GM10248 (cell line): Measurements from ENCODE around the gene CFAP53.
A peak's percentile ranks its signal among the peaks of the same experiment; 100 is the strongest.

Source experiments
- CTCF ChIA-PET: fragments of 300-600 bp; sonication (Branson Sonifier 250); formaldehyde crosslinking; extraction: SDS; loops from one replicate; lab custom pipeline; 2021; ENCODE audit warnings: antibody characterized with exemption; lab: Yijun Ruan, JAX
- POLR2A ChIA-PET: fragments of 350-650 bp; sonication (Branson Sonifier 250); formaldehyde crosslinking; extraction: SDS; loops from one replicate; lab custom pipeline; 2020; ENCODE audit warnings: antibody characterized with exemption; lab: Yijun Ruan, JAX
- DNase-seq: peaks from one replicate; pipeline ENCODE4 v3.0.0; 2012; ENCODE audit errors: extremely low spot score
- TF ChIP-seq, protein P1 (sequence below): IDR thresholded peaks from 2 replicates; pipeline ENCODE4 v1.5.1; 2012; ENCODE audit warnings: mild to moderate bottlenecking, low read depth; ENCODE audit errors: extremely low read depth, missing control alignments, control extremely low read depth

The CFAP53 gene

DNA sequence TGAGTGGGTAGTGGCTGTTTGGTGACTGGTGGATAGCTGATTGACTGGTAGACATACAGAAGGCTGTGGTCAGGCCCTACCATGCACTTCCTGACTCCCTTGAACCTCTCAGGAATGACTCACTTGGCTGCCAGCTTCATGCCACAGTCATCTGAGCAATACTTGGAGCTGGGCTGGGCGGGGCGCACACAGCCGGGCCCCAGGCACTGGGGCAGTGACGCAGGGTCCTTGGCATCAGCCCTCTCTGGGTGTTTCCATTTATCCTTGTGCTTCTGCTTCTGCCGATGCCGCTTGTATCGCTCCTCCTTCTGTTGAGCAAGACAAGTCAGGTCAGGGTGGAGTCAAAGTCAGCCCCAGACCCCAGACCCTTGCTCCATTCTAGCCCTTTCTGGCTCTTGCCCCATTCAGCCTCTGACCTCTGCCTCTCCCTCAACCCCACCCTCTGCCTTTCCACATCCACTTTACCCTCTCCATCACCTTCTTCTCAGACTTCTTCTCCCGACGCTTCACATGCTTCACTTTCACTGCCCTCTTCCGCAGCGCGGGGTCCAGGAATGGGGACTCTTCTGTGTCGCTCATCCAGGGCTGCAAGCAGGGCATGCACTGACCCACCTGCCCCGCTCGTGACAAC is 18.1 kb upstream of the CFAP53 start:
- TF ChIP-seq, protein P1, sequence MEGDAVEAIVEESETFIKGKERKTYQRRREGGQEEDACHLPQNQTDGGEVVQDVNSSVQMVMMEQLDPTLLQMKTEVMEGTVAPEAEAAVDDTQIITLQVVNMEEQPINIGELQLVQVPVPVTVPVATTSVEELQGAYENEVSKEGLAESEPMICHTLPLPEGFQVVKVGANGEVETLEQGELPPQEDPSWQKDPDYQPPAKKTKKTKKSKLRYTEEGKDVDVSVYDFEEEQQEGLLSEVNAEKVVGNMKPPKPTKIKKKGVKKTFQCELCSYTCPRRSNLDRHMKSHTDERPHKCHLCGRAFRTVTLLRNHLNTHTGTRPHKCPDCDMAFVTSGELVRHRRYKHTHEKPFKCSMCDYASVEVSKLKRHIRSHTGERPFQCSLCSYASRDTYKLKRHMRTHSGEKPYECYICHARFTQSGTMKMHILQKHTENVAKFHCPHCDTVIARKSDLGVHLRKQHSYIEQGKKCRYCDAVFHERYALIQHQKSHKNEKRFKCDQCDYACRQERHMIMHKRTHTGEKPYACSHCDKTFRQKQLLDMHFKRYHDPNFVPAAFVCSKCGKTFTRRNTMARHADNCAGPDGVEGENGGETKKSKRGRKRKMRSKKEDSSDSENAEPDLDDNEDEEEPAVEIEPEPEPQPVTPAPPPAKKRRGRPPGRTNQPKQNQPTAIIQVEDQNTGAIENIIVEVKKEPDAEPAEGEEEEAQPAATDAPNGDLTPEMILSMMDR: no peak
- DNase-seq: no peak
- POLR2A ChIA-PET: no interaction called here
- CTCF ChIA-PET: interaction anchor here (4.5 kb wide), 1 partner anchor 16 kb away, joined by 49 read pairs; no protein-coding TSS in a partner anchor

DNA sequence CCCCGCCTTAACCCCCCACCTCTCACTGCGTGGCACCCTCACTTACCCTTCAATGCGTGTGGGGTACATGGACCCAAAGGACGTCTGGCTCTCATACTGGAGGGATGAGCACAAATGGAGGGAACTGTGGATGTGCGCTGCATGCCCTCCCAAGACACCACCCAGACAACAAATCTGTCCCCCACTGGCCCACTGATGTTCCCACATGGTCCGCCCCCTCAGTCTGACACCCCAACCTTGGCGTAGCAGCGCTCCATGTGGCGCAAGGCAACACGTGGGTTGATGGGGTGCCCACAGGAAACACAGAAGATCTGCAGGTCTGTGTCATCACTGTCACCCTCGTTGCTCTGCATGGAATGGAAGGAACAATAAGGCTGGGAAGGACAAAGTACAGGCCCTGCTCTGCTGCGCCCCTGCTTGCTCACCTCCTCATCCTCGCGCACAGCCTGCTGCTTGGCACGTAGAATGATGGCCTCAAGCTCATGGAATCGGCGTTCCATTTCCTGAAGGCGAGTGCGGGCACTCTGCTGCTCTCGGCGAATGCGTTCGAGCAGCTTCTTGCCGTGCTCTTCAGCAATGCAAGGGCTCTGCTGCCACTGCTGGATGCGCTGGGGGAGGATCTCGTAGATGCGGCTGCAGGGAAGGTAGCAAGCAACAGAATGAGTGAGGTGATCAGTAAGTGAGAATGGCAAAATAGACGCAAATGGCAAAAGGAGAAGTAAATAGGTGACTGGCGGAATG is 17.3 kb upstream of the CFAP53 start:
- ChIA-PET POLR2A (no interaction called here), CTCF (interaction anchor here (3.3 to 4.5 kb wide), 2 partner anchors 15 to 73 kb away, joined by 27 to 49 read pairs; no protein-coding TSS in a partner anchor)
- TF ChIP-seq, protein P1: no peak
- no peak for DNase-seq

DNA sequence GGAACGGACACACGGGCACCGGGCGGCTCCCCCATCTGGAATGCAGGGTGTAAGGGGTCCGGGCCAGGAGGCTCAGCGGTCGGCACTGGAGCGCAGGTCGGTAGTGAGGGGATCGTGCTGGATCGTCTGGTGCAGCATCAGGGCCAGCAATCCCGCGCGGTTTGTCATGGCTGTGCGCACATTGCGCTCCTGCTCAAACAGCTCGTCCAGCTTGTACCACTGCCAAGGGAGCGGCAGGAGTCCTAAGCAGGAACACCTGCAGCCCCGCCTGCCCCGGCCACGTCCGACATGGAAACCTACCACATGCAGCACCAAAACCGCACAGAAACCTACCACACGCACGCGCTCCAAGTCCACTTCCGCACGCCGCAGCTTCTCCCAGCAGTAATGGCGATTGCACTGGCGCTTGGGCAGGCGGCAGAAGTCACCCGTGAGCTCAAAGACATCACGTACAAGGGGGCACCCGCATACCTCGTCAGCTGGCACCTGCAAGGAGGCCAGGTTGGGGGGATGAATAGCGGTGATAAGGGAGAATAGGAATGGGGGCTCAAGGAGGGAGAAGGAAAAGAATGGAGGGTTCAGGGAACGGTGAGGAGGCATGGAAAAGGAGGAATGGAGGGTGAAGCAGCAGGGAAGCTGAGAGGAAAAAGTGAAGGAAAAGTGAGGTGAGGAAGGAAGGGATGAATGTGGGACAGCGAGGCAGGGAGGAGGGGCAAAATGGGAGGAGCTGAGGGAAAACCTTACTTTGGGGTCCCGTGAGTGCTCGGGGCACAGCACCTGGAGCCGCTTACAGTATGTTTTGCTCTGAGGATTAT is 16.4 kb upstream of the CFAP53 start:
- ChIA-PET CTCF (interaction anchor here (3.3 to 4.5 kb wide), 2 partner anchors 14 to 74 kb away, joined by 27 to 49 read pairs; no protein-coding TSS in a partner anchor), POLR2A (no interaction called here)
- DNase-seq: no peak
- TF ChIP-seq, protein P1: no peak

DNA sequence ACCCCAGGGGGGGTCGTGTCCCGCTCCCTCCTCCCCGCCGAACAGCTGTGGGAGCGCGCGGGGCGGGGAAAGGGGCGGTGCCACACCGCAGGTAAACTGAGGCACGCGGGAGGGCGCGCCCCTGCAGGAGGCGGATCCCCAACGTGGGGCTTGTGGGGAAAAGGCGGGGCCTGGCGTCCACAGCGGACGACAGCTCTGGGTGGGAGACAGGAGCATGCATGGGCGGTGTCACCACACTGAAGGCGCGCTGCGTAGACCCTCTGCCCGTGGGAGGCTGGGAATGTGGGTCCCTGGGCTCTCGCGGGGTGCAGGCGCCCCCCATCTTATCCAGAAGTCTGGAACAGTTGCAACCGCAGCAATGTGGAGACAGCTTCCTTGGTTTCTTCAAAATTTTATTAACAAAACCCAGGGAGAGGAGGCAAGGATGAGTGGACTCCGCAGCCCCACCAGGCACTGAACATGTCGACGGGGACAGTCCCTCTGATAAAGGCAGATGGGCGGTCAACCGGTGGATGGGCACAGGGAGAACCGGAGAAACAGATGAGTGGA is 15.8 kb upstream of the CFAP53 start:
- CTCF ChIA-PET: interaction anchor here (0.9 to 4.5 kb wide), 7 partner anchors 8 to 75 kb away, joined by 3 to 49 read pairs (median 3); partner anchors contain the start of gene CFAP53
- no peak for DNase-seq
- TF ChIP-seq, protein P1: no peak
- POLR2A ChIA-PET: interaction anchor here (0.7 to 1.0 kb wide), 5 partner anchors 9 to 93 kb away, joined by 3 to 4 read pairs (median 3); partner anchors contain the start of genes CFAP53 and SKA1

DNA sequence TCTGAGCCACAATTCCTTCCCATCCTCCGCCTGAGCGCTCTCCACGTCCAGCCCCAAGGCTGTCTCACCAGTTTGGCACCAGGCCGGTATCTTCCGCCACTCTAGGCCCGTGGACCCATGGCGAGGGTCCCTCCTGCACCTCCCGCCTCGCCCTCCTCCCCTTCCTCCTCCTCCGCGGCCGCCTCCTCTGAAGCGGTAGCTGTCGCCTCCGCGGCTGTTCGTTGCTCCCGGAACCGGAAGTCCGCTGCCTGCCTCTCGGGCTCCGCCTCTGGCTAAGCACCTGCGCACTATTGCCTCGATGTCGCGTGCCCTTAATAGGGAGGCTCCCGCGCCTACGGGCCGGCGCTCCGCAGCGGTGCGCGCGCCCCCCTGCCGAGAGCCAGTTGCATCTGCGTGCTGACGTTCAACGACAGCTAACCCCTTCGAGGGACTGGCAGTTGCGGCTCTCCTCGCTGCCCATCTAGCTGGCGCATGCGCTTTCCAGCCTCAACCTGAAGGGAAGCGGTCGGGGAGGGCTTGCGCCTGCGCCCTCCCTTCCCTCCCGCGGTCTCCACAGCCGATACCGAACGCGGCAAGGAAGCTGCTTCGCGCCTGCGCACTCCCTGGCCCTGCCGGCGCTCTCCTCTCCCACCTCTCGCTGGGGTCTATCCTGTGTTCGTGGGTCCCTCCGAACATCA is 15.1 kb upstream of the CFAP53 start, which contains the start of gene MBD1:
TSS of gene MBD1 (minus strand) at position 229 of the 677 bp plus-strand sequence. CDS start 1,531 bp downstream, outside the sequence.
- TF ChIP-seq, protein P1: no peak
- peak; percentile 98 for DNase-seq
- ChIA-PET POLR2A (interaction anchor here (0.6 to 1.0 kb wide), 6 partner anchors 8 to 849 kb away, joined by 3 to 4 read pairs (median 3); partner anchors contain the start of genes CFAP53 and SKA1), CTCF (interaction anchor here (0.9 to 4.5 kb wide), 7 partner anchors 9 to 75 kb away, joined by 3 to 49 read pairs (median 3); partner anchors contain the start of gene CFAP53)
